Progenitor cell of endocrine pancreas (in vitro differentiated cells): ENCODE results near the gene GADD45A. TPM values are rescaled to one million over a fixed set of nuclear protein-coding genes. Genes with fewer than 3 reads are reported as not detected.

ENCODE experiments used
- DNase-seq: peaks from one replicate; pipeline ENCODE4 v3.0.0; 2021; ENCODE audit warnings: low spot score; ENCODE audit not compliant: unreplicated experiment
- H3K27ac Mint-ChIP-seq: 2 replicates; pipeline ENCODE4 v1.8.0; 2021; ENCODE audit warnings: mild to moderate bottlenecking, moderate library complexity, mixed read lengths
- H3K27me3 Mint-ChIP-seq: 2 replicates; pipeline ENCODE4 v1.8.0; 2021; ENCODE audit warnings: mixed read lengths
- H3K36me3 Mint-ChIP-seq: 2 replicates; pipeline ENCODE4 v1.8.0; 2022; ENCODE audit warnings: mixed read lengths; ENCODE audit not compliant: insufficient read depth
- H3K4me1 Mint-ChIP-seq: 2 replicates; pipeline ENCODE4 v1.8.0; 2021; ENCODE audit warnings: low read depth, mixed read lengths
- H3K4me3 Mint-ChIP-seq: 2 replicates; pipeline ENCODE4 v1.8.0; 2021; ENCODE audit warnings: low read depth, mild to moderate bottlenecking, moderate library complexity, mixed read lengths
- H3K9me3 Mint-ChIP-seq: 2 replicates; pipeline ENCODE4 v1.8.0; 2021; ENCODE audit warnings: low read depth, mixed read lengths
- CTCF ChIP-seq: fragments of 200-600 bp; sonication (generic); IDR thresholded peaks from one replicate; pipeline ENCODE4 v1.5.0; 2021; ENCODE audit warnings: antibody characterized with exemption, mild to moderate bottlenecking; ENCODE audit not compliant: unreplicated experiment
- total RNA-seq: library from RNA; stranded (reverse); gene quantifications from 2 replicates; pipeline ENCODE4 v1.2.1, GENCODE V29; 2021

Gene GADD45A
- total RNA-seq, 1 donor from 2014 or later: 47.7 TPM

GRCh38 chr1:67648582-67649326 lies 36.2 kb upstream of the GADD45A start:
- Mint-ChIP-seq H3K27me3 (peaks cover 4% of the 10 kb centered on the region), H3K27ac (no peak overlapping the region), H3K9me3 (no peaks in the 10 kb centered on the region), H3K4me3 (no peak overlapping the region), H3K36me3 (no peaks in the 10 kb centered on the region), H3K4me1 (no peaks in the 10 kb centered on the region)
- no peak for TF ChIP-seq CTCF
- no peak for DNase-seq

GRCh38 chr1:67650061-67650460 lies 34.9 kb upstream of the GADD45A start:
- Mint-ChIP-seq H3K9me3 (no peaks in the 10 kb centered on the region), H3K27me3 (peaks cover 4% of the 10 kb centered on the region), H3K36me3 (no peaks in the 10 kb centered on the region), H3K27ac (no peak overlapping the region), H3K4me1 (no peaks in the 10 kb centered on the region), H3K4me3 (no peak overlapping the region)
- no peak for DNase-seq
- no peak for TF ChIP-seq CTCF

GRCh38 chr1:67651031-67651430 lies 34.0 kb upstream of the GADD45A start:
- Mint-ChIP-seq H3K27me3 (peaks cover 4% of the 10 kb centered on the region), H3K9me3 (no peaks in the 10 kb centered on the region), H3K4me1 (no peaks in the 10 kb centered on the region), H3K36me3 (no peaks in the 10 kb centered on the region), H3K27ac (no peak overlapping the region), H3K4me3 (no peak overlapping the region)
- no peak for DNase-seq
- no peak for TF ChIP-seq CTCF

GRCh38 chr1:67652800-67653199 lies 32.2 kb upstream of the GADD45A start:
- Mint-ChIP-seq H3K9me3 (no peaks in the 10 kb centered on the region), H3K4me1 (no peaks in the 10 kb centered on the region), H3K27me3 (peaks cover 4% of the 10 kb centered on the region), H3K4me3 (no peak overlapping the region), H3K27ac (no peak overlapping the region), H3K36me3 (no peaks in the 10 kb centered on the region)
- TF ChIP-seq CTCF: no peak
- DNase-seq: no peak

GRCh38 chr1:67653304-67653703 lies 31.7 kb upstream of the GADD45A start:
- peaks cover 4% of the 10 kb centered on the region for H3K27me3 Mint-ChIP-seq
- no peak for DNase-seq
- no peak for TF ChIP-seq CTCF
- no peak overlapping the region for H3K27ac Mint-ChIP-seq
- H3K36me3 Mint-ChIP-seq: no peaks in the 10 kb centered on the region
- H3K9me3 Mint-ChIP-seq: no peaks in the 10 kb centered on the region
- H3K4me1 Mint-ChIP-seq: no peaks in the 10 kb centered on the region
- no peak overlapping the region for H3K4me3 Mint-ChIP-seq
